HepG2 (cell line): ENCODE data around the gene CHN2.

Source experiments
- EZH2 ChIP-seq: conservative IDR thresholded peaks from 2 replicates; pipeline ENCODE4 v1.6.1; 2012; ENCODE audit warnings: mild to moderate bottlenecking, low read depth, low read length, moderate library complexity
- POLR2A ChIP-seq, 2 experiments: IDR thresholded peaks; 2 replicates each; pipeline ENCODE4 v1.6.1; 2011; ENCODE audit warnings: low read depth in 2 of 2, low read length in 2 of 2, mild to moderate bottlenecking in 1 of 2, moderate library complexity in 1 of 2; ENCODE audit not compliant: insufficient read depth in 1 of 2
- TAF1 ChIP-seq: sonication (generic); formaldehyde crosslinking; IDR thresholded peaks from 2 replicates; pipeline ENCODE4 v1.4.0; 2020; ENCODE audit warnings: missing genetic modification reagents
- ZFP36 ChIP-seq: fragments of 150-350 bp; IDR thresholded peaks from 2 replicates; pipeline ENCODE4 v1.6.1; 2018; ENCODE audit warnings: borderline replicate concordance, low read length, low read depth; ENCODE audit not compliant: partially characterized antibody
- TF ChIP-seq, protein P1 (sequence below): sonication (generic); formaldehyde crosslinking; IDR thresholded peaks from 2 replicates; pipeline ENCODE4 v1.4.0; 2020; ENCODE audit warnings: missing genetic modification reagents, borderline replicate concordance
- TF ChIP-seq, protein P2 (sequence below): sonication (generic); formaldehyde crosslinking; IDR thresholded peaks from 2 replicates; pipeline ENCODE4 v1.5.0; 2020; ENCODE audit warnings: mild to moderate bottlenecking, missing genetic modification reagents, moderate library complexity
- TF ChIP-seq, protein P3 (sequence below): sonication (generic); formaldehyde crosslinking; IDR thresholded peaks from 2 replicates; pipeline ENCODE4 v1.5.1; 2020; ENCODE audit warnings: mild to moderate bottlenecking, missing genetic modification reagents, moderate library complexity

DNA sequence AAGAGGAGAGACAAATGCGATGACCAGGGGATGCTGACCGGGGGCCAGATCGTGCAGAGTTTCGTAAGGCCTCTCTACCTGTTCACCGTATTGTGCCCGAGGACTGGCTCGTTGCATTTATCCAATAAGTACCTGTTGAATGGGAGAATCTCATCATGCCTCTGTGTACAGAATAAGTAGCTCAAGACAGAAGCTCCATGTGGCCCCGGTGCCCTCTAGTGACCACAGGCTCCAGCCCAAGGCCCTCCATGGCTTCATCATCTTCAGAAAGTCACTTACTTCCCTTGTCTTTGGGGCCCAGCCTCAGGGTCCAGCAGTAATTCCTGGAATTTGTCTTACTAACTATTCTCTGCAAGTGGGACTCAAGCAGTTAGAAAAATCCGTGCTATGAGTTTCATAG is 151.0 kb downstream of the CHN2 start:
- TF ChIP-seq, protein P1, sequence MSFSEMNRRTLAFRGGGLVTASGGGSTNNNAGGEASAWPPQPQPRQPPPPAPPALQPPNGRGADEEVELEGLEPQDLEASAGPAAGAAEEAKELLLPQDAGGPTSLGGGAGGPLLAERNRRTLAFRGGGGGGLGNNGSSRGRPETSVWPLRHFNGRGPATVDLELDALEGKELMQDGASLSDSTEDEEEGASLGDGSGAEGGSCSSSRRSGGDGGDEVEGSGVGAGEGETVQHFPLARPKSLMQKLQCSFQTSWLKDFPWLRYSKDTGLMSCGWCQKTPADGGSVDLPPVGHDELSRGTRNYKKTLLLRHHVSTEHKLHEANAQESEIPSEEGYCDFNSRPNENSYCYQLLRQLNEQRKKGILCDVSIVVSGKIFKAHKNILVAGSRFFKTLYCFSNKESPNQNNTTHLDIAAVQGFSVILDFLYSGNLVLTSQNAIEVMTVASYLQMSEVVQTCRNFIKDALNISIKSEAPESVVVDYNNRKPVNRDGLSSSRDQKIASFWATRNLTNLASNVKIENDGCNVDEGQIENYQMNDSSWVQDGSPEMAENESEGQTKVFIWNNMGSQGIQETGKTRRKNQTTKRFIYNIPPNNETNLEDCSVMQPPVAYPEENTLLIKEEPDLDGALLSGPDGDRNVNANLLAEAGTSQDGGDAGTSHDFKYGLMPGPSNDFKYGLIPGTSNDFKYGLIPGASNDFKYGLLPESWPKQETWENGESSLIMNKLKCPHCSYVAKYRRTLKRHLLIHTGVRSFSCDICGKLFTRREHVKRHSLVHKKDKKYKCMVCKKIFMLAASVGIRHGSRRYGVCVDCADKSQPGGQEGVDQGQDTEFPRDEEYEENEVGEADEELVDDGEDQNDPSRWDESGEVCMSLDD (CRISPR knock-in tag), result no peak
- TF ChIP-seq POLR2A (IDR thresholded peaks at IDR 0.05; ENCODE audit: insufficient read depth in 1 of 2, low read depth in 2 of 2, low read length in 2 of 2) (no peak), ZFP36 (no peak), TAF1 (no peak), EZH2 (no peak)
- TF ChIP-seq, protein P2, sequence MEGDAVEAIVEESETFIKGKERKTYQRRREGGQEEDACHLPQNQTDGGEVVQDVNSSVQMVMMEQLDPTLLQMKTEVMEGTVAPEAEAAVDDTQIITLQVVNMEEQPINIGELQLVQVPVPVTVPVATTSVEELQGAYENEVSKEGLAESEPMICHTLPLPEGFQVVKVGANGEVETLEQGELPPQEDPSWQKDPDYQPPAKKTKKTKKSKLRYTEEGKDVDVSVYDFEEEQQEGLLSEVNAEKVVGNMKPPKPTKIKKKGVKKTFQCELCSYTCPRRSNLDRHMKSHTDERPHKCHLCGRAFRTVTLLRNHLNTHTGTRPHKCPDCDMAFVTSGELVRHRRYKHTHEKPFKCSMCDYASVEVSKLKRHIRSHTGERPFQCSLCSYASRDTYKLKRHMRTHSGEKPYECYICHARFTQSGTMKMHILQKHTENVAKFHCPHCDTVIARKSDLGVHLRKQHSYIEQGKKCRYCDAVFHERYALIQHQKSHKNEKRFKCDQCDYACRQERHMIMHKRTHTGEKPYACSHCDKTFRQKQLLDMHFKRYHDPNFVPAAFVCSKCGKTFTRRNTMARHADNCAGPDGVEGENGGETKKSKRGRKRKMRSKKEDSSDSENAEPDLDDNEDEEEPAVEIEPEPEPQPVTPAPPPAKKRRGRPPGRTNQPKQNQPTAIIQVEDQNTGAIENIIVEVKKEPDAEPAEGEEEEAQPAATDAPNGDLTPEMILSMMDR, result peak; percentile 81
- TF ChIP-seq, protein P3, sequence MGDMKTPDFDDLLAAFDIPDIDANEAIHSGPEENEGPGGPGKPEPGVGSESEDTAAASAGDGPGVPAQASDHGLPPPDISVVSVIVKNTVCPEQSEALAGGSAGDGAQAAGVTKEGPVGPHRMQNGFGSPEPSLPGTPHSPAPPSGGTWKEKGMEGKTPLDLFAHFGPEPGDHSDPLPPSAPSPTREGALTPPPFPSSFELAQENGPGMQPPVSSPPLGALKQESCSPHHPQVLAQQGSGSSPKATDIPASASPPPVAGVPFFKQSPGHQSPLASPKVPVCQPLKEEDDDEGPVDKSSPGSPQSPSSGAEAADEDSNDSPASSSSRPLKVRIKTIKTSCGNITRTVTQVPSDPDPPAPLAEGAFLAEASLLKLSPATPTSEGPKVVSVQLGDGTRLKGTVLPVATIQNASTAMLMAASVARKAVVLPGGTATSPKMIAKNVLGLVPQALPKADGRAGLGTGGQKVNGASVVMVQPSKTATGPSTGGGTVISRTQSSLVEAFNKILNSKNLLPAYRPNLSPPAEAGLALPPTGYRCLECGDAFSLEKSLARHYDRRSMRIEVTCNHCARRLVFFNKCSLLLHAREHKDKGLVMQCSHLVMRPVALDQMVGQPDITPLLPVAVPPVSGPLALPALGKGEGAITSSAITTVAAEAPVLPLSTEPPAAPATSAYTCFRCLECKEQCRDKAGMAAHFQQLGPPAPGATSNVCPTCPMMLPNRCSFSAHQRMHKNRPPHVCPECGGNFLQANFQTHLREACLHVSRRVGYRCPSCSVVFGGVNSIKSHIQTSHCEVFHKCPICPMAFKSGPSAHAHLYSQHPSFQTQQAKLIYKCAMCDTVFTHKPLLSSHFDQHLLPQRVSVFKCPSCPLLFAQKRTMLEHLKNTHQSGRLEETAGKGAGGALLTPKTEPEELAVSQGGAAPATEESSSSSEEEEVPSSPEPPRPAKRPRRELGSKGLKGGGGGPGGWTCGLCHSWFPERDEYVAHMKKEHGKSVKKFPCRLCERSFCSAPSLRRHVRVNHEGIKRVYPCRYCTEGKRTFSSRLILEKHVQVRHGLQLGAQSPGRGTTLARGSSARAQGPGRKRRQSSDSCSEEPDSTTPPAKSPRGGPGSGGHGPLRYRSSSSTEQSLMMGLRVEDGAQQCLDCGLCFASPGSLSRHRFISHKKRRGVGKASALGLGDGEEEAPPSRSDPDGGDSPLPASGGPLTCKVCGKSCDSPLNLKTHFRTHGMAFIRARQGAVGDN (CRISPR knock-in tag), result peak; percentile 22
